NT2/D1 (cell line): ENCODE results near the gene STOX2.

Experiments
- YY1 ChIP-seq: IDR thresholded peaks from 2 replicates; pipeline ENCODE4 v1.6.1; 2011; ENCODE audit not compliant: insufficient read length, insufficient read depth
- ZNF274 ChIP-seq: IDR thresholded peaks from 2 replicates; pipeline ENCODE4 v1.6.1; 2011; ENCODE audit warnings: mild to moderate bottlenecking, low read depth, low read length

DNA sequence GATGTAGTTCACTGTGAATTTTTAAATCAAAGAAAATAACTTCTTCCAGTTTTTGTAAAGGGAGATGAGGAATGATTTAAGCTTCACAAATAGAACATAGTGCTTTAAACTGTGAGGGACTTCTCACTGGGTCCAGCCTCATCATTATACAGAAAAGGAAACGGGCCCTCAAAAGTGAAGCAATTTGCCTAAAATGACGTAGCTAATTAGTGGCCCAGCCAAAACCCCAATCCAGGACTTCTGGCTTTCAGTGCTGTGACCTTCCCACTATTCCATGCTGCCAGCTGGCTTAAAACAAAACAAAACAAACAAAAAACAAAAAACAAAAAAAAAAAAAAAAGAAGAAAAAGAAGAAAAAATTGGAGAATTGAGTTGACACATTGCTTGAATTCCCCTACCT, 45.0 kb upstream of the STOX2 start:
- TF ChIP-seq YY1 (no peak), ZNF274 (no peak)
